Mesodermal cell (in vitro differentiated cells): ENCODE data around the gene MRLN.

Experiments
- H3K27ac ChIP-seq: 2 replicates; pipeline ENCODE4 v1.7.0; 2013; ENCODE audit warnings: mild to moderate bottlenecking, low read depth, low read length, moderate library complexity; ENCODE audit not compliant: severe bottlenecking
- H3K36me3 ChIP-seq: 2 replicates; pipeline ENCODE4 v1.7.1; 2013; ENCODE audit warnings: mild to moderate bottlenecking, low read length, moderate library complexity; ENCODE audit not compliant: control insufficient read depth, insufficient read depth
- H3K4me1 ChIP-seq: one replicate; pipeline ENCODE4 v1.7.1; 2013; ENCODE audit warnings: mild to moderate bottlenecking, low read length; ENCODE audit not compliant: insufficient read depth, control insufficient read depth, poor library complexity, severe bottlenecking
- H3K4me3 ChIP-seq: 2 replicates; pipeline ENCODE4 v1.7.0; 2013; ENCODE audit warnings: low read length, control low read depth, mild to moderate bottlenecking; ENCODE audit not compliant: insufficient read depth, poor library complexity, severe bottlenecking; ENCODE audit errors: extremely low read depth
- H3K9me3 ChIP-seq: 2 replicates; pipeline ENCODE4 v1.7.1; 2013; ENCODE audit warnings: mild to moderate bottlenecking, low read length, moderate library complexity; ENCODE audit not compliant: control insufficient read depth
- WGBS, 2 experiments: methylation state at CpG; one replicate each; pipeline ENCODE4 v1.1.5; 2013; ENCODE audit warnings: missing lambda C conversion rate in 2 of 2; ENCODE audit not compliant: insufficient coverage in 2 of 2; 5-methylcytosine and 5-hydroxymethylcytosine counted together

MRLN gene

DNA sequence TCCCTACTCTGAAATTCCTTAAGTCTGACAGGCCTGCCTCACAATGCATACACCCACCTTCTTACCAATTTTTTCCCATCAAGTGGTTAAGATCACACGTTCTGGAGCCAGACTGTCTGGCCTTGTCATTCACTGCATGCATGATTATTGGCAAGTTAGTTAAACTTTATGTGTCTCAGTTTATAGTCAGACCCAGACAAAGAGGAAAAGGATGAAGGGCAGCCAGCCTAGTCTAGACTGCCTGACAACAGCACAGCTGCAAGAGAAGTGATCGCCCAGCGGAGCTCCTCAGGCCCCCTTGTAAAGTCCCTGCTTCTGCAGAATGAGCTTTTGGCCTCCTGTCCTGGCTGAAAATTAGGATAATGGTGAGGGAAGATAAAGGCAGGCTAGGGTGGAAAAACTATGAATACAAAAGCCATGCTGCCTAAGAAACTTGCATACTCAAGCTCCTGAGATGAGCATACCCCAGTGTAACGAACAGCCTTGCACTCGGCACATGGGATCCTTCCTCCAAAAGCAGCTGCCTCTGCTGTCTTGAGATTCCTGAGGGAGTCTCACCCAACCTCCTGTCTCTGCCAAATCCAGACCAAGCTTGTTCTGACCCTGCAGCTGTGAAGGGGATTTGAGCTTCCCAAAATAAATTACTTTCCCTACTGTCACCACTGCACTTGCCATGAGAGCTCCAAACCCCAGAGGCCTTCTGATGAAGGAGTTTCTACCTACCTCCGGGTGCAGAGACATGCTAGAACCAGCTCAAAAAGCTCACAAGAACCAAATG lies 26.7 kb upstream of the MRLN start:
- Histone ChIP-seq H3K4me3 (no peak overlapping the region), H3K36me3 (no peaks in the 10 kb centered on the region), H3K9me3 (peaks cover 10% of the 10 kb centered on the region), H3K4me1 (no peaks in the 10 kb centered on the region), H3K27ac (no peak overlapping the region)
- 89 to 91% methylated on average over 3 to 4 of the region's 6 CpGs for WGBS, 2 experiments

DNA sequence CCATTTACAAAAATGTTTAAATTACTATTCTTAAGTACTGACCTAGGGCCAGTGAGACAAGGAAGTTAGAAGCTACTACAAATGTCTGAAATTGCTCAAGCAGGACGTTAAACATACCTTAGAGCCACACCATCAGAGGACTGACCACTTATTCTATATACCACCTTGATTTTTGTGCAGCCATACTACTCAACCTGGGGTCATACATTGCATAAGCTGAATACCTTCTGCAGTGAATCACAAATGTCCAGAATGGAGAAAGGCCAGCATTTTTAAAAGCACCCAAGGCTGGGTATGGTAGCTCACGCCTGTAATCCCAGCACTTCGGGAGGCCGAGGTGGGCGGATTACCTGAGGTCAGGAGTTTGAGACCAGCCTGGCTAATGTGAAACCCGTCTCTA lies 21.2 kb upstream of the MRLN start:
- 65 to 83% methylated on average over 3 to 4 of the region's 6 CpGs for WGBS, 2 experiments
- H3K4me1 ChIP-seq = no peaks in the 10 kb centered on the region
- H3K36me3 ChIP-seq = no peaks in the 10 kb centered on the region
- peaks cover 14% of the 10 kb centered on the region for H3K9me3 ChIP-seq
- no peak overlapping the region for H3K4me3 ChIP-seq
- no peak overlapping the region for H3K27ac ChIP-seq

DNA sequence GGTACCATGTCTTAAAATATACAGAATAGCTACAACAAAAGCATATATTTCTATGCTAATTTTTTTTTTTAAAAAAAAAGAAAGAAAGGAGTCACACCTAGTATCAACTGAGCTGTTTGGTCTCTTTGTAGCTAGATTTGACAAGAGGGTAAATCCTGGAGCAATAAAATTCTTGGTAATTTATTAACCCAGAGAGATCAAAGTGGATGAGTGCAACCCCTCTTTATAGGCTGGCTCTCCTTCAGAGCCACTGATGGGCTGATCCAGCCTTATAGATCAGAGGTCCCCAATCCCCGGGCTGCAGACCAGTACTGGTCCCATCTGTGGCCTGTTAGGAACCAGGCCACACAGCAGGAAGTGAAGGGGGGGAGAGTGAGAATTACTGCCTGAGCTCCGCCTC lies 19.8 kb upstream of the MRLN start:
- Histone ChIP-seq H3K36me3 (no peaks in the 10 kb centered on the region), H3K9me3 (peaks cover 14% of the 10 kb centered on the region), H3K4me3 (no peak overlapping the region), H3K4me1 (no peaks in the 10 kb centered on the region), H3K27ac (no peak overlapping the region)
- 83 to 100% methylated on average over 1 of the region's 2 CpGs for WGBS, 2 experiments

DNA sequence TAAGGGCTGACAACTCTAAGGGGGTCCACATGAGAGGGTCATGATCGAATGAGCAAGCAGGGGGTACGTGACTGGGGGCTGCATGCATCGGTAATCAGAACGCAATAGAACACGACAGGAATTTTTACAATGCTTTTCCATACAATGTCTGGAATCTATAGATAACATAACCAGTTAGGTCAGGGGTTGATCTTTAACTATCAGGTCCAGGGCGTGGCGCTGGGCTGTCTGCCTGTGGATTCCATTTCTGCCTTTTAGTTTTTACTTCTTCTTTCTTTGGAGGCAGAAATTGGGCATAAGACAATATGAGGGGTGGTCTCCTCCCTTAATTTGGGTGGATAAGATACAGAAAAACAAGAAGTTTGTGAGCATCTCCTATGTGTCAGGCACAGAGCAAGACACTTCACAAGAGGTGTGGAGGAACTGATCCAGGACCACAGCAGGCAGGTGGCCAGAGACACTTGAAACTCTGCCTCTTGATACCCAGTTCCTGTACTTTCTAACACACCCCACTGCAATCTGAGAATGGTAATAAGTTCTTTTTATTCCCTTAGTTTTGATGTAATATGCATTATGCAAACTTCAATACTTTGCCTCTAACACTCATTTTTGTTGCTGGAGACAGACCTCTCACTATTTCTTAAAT lies 18.0 kb upstream of the MRLN start:
- H3K9me3 ChIP-seq = peaks cover 4% of the 10 kb centered on the region
- no peaks in the 10 kb centered on the region for H3K36me3 ChIP-seq
- H3K27ac ChIP-seq = no peak overlapping the region
- whole genome bisulfite sequencing, 2 experiments = 84 to 97% methylated on average over 2 to 6 of the region's 7 CpGs
- no peaks in the 10 kb centered on the region for H3K4me1 ChIP-seq
- no peak overlapping the region for H3K4me3 ChIP-seq

DNA sequence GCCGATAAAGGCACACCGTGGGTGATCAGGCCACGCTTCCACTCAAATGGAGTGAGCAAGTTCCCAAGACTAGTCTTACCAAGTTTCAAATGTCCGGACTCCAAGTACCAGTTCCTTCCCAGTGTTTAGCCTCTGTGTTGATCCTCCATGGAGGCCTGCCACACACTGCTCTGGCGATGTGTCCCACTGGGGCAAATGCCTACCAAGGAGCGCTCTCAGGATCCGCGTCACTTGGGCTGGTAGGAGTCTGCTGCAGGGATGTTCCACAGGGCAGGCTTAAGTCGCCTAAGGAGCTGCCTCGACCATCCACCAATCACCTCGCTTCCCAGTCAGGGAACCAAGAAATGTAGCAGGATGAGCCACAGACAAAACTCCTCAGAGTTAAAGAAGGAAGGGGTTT lies 17.4 kb upstream of the MRLN start:
- 92 to 97% methylated on average over 6 to 7 of the region's 11 CpGs for WGBS, 2 experiments
- Histone ChIP-seq H3K9me3 (peaks cover 4% of the 10 kb centered on the region), H3K4me3 (no peak overlapping the region), H3K27ac (no peak overlapping the region), H3K36me3 (no peaks in the 10 kb centered on the region), H3K4me1 (no peaks in the 10 kb centered on the region)

DNA sequence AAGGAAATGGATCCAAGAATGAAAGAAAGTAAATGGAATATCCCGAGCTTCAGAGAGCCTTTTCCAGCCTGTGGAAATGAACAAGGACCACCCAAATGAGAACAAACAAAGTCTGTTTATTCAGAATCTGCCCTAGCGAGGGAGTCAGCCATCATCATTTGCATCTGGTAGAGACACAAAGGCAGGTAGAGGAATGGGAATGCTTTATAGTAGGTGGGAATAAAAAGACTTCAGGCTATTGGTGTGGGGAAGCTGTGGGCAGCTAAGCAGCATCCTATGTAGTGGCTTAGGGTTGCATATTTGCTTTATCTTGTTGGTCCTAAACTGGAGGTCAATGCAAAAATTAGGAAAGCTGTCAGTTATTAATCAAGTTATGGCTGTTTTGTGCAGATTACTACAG lies 9.2 kb upstream of the MRLN start:
- 57 to 63% methylated on average over 2 of the region's 2 CpGs for WGBS, 2 experiments
- Histone ChIP-seq H3K4me3 (no peak overlapping the region), H3K4me1 (no peaks in the 10 kb centered on the region), H3K36me3 (no peaks in the 10 kb centered on the region), H3K27ac (no peak overlapping the region), H3K9me3 (no peaks in the 10 kb centered on the region)

DNA sequence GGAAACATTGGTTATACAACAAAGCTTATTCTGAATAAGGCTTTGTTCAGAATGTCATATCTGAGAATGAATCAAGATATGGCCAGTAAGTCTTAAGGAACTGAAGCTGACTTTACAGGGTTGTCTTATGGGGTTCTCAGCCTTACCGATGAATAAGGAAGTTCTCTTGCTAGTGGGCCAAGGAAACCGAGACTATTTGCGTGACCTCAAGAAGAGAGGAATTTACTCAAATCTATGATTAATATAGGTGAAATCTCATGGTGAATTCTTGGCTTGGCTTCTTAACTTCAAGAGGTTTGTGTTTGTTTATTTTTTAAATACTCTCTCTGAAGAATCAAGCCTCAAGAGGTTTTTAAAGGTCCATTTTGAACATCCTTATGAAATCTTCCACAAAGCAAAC lies 4.7 kb upstream of the MRLN start:
- H3K4me1 ChIP-seq = no peaks in the 10 kb centered on the region
- H3K27ac ChIP-seq = no peak overlapping the region
- H3K4me3 ChIP-seq = no peak overlapping the region
- H3K9me3 ChIP-seq = no peaks in the 10 kb centered on the region
- H3K36me3 ChIP-seq = no peaks in the 10 kb centered on the region
- WGBS, 2 experiments = 100% methylated on average over 3 of the region's 3 CpGs

DNA sequence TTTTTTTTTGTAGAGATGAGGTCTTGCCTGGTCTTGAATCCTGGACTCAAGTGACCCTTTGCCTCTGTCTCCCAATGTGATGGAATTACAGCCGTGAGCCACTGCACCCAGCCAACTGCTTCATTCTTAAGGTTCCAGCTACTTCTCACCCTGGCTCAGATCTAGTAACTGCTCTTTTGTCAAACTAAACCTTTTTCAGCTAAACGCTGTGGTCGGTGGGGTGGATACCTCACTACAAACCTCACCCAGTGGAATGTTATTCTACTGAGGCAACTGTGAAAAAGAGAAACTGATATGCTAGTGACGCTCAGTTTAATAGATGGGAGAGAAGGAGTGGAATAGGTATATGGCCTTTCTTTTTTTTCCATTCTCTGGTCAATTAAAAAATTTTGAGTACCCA lies 1.7 kb upstream of the MRLN start:
- WGBS, 2 experiments = 85 to 88% methylated on average over 1 to 3 of the region's 4 CpGs
- no peaks in the 10 kb centered on the region for H3K9me3 ChIP-seq
- no peak overlapping the region for H3K4me3 ChIP-seq
- H3K36me3 ChIP-seq = no peaks in the 10 kb centered on the region
- no peaks in the 10 kb centered on the region for H3K4me1 ChIP-seq
- H3K27ac ChIP-seq = no peak overlapping the region

DNA sequence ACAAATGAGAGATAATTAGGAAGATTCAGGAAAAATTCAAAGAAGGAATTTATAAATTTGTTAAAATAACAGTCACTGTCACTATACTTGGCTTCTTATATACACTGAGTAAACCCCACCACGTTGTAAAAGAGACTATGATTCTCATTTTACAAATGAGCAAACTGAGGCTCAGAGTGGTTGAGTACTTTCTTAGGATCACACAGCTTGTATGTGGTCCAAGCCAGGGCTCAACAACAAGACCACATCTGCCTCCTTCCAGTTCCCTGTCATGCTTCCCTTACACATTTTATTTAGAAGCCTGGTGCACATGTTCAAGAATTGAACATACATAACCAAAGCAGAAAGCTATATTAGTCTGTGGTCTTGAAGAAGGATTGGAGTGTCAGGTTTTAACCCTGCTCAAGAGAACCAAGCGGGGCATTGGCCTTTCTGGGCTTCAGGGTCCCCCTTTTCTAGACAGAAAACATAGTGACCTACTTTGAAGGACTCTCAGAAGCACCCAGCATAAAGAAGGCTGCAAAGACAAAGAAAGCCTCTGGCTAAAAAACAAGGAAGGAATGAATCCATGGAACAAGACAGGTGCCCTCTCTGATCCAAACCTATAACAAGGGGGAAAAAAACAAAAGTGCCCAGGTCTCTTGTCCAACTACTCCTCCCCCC lies 846 bp downstream of the MRLN start:
- WGBS, 2 experiments = 88% methylated on average over 1 of the region's 2 CpGs; no CpG with 5 or more reads in 1 of the 2 experiments
- Histone ChIP-seq H3K4me3 (no peak overlapping the region), H3K27ac (no peak overlapping the region), H3K36me3 (no peaks in the 10 kb centered on the region), H3K9me3 (no peaks in the 10 kb centered on the region), H3K4me1 (no peaks in the 10 kb centered on the region)

DNA sequence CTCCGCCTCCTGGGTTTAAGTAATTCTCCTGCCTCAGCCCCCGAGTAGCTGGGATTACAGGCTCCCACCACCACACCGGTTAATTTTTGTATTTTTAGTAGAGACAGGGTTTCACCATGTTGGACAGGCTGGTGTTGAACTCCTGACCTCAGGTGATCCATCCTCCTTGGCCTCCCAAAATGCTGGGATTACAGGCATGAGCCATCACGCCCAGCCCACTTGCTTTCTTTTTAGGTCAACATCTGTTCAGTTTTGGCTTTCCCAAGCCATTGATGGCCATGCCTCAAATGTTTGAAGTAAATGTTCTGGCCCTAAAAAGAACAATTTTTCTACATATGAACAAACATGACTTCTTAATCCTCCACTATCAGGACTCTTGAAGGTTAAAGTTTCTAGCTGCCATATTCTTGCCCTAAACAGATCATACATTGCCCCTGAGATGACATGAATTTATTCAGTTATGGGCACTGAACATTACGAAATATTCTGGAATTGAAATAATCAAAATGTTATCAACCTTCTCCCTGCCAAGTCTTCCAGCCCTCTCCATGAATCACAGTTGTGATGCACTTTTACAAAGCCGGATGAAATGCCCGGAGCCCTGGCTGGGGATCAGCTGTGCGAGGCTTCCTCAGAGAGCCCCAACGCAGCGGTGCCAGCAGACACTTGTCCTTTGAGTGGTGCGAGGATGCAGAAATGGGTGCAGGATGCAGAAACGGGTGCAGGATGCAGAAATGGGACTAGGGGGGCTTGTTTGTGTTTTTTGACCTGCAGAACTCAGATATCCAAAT lies 2.9 kb downstream of the MRLN start:
- 86 to 89% methylated on average over 8 to 10 of the region's 12 CpGs for WGBS, 2 experiments
- no peaks in the 10 kb centered on the region for H3K4me1 ChIP-seq
- no peaks in the 10 kb centered on the region for H3K36me3 ChIP-seq
- no peaks in the 10 kb centered on the region for H3K9me3 ChIP-seq
- H3K27ac ChIP-seq = no peak overlapping the region
- no peak overlapping the region for H3K4me3 ChIP-seq
